Heart left ventricle (tissue), 13 donors: ENCODE results near the gene PRKG2.

Source experiments
- CTCF ChIP-seq, 12 donors: fragments of 200-600 bp; sonication (generic) in 4 of 12; IDR thresholded peaks; one replicate each; pipeline versions ENCODE4 v1.5.0 to v1.8.0; 2018 to 2022; ENCODE audit warnings: antibody characterized with exemption in 12 of 12, mild to moderate bottlenecking in 5 of 12
- POLR2A ChIP-seq, 2 donors: fragments of 450-650 bp; IDR thresholded peaks; one replicate each; pipeline ENCODE4 v1.6.1; 2017; ENCODE audit warnings: antibody characterized with exemption in 2 of 2, mild to moderate bottlenecking in 2 of 2, moderate library complexity in 2 of 2
- donor health status: ischemic (EF 13 %, LVEDD 7.1; RV severe dilation, severe dysfunction).
- donor health status: DM: no; HTN: yes; CAD: no.
- donor health status: DM: no; HTN: no; CAD: no.
- donor health status: ischemic (EF 25% LVEDD 6.9; RV normal size, moderate dysfunction).
- donor health status: ischemic (EF 25% LVEDD 5.7; RV mildly dilated, moderate dysfunction).
- donor health status: ischemic (EF 35%, LVEDD 5.7; RV mildly dilated, moderate dysfunction).
- donor health status: nonischemic (EF 11% LVEDD 7.7; RV severe dilation, severe dysfunction).
- donor health status: DM: yes; HTN: yes; CAD: no.
- donor health status: PGD.
- donor health status: ischemic (EF 29% LVEDD 5.4; RV normal size, mild dysfunction).
- donor health status: nonischemic (EF 23%, LVEDD 6.1; RV moderate dilation, normal function).

- TF ChIP-seq CTCF (IDR thresholded peaks at IDR 0.05) (no peak), POLR2A (IDR thresholded peaks at IDR 0.05) (no peak)
Measured at GRCh38 chr4:81211956-81212355, 3.1 kb downstream of the PRKG2 start.
